K562 (cell line): ENCODE data around the gene PIK3CD. TPM values are rescaled to one million over a fixed set of nuclear protein-coding genes. Genes with fewer than 3 reads are reported as not detected.

Experiments used
- ATAC-seq: fragments of 200-7000 bp; cut with Tn5 transposase; 3 replicates; pipeline ENCODE4 v1.9.1; 2020; ENCODE audit warnings: moderate library complexity
- BruUV-seq: library from RNA; stranded (reverse); fragments of 400-500 nt; replicated peaks from 2 replicates; lab custom pipeline; 2021; lab: Mats Ljungman, UMichigan
- CTCF ChIA-PET: fragments of 300-600 bp; formaldehyde crosslinking; extraction: SDS; loops from one replicate; lab custom pipeline; 2021; ENCODE audit warnings: low intra/inter-chr PET ratio; lab: Yijun Ruan, JAX
- POLR2A ChIA-PET: fragments of 300-600, 350-650 bp; sonication (Branson Sonifier 250); formaldehyde crosslinking; extraction: SDS; loops from one replicate; lab custom pipeline; 2021; ENCODE audit warnings: antibody characterized with exemption, inconsistent platforms; lab: Yijun Ruan, JAX
- DNase-seq, 4 experiments: peaks; one replicate each; pipeline versions ENCODE4 v3.0.0 to v3.0.0-alpha.2; 2011 to 2018; ENCODE audit warnings: low spot score in 3 of 4, mixed read lengths in 3 of 4; ENCODE audit errors: extremely low read depth in 1 of 4
- FAIRE-seq: peaks from 2 replicates; lab custom pipeline; 2011; peaks lifted over from hg19 to GRCh38; lab: Jason Lieb, UNC
- H2AFZ ChIP-seq: 2 replicates; pipeline ENCODE4 v1.6.0; 2011; ENCODE audit warnings: low read depth, low read length, control low read depth, inconsistent platforms
- H3K27ac ChIP-seq: fragments of 200-600 bp; 3 replicates; pipeline ENCODE4 v1.8.0; 2011; ENCODE audit warnings: low read depth, mild to moderate bottlenecking, control low read depth, inconsistent platforms, low read length, moderate library complexity, mixed read lengths; ENCODE audit errors: extremely low read depth
- H3K27me3 ChIP-seq, 2 experiments: fragments of 300-600 bp in 1 of 2; 2 replicates in 1 of 2; 3 replicates in 1 of 2; pipeline versions ENCODE4 v1.6.0 to v1.8.0; 2011; ENCODE audit warnings: inconsistent platforms in 2 of 2, low read length in 2 of 2, mild to moderate bottlenecking in 1 of 2, mixed read lengths in 1 of 2, moderate library complexity in 1 of 2; ENCODE audit not compliant: control insufficient read depth in 2 of 2, insufficient read depth in 2 of 2
- H3K36me3 ChIP-seq: fragments of 300-600 bp; 3 replicates; pipeline ENCODE4 v1.8.0; 2011; ENCODE audit warnings: mild to moderate bottlenecking, low read length, inconsistent platforms; ENCODE audit not compliant: control insufficient read depth, insufficient read depth
- H3K4me1 ChIP-seq, 2 experiments: fragments of 200-600 bp in 1 of 2; replicated peaks in 1 of 2; 2 replicates in 1 of 2; 3 replicates in 1 of 2; pipeline versions ENCODE4 v1.5.1 to v1.8.0; 2011; ENCODE audit warnings: inconsistent platforms in 2 of 2, low read length in 2 of 2, mild to moderate bottlenecking in 1 of 2, mixed read lengths in 1 of 2, moderate library complexity in 1 of 2; ENCODE audit not compliant: control insufficient read depth in 2 of 2, insufficient read depth in 2 of 2
- H3K4me2 ChIP-seq: 2 replicates; pipeline ENCODE4 v1.6.1; 2011; ENCODE audit warnings: low read length, control low read depth, inconsistent platforms, mixed read lengths; ENCODE audit not compliant: insufficient read depth
- H3K4me3 ChIP-seq: fragments of 200-600 bp; sonication (generic), shearing (Covaris generic); 2 replicates; pipeline ENCODE4 v1.5.1; 2016; ENCODE audit warnings: control low read depth, inconsistent platforms
- H3K79me2 ChIP-seq: fragments of 200-600 bp; 3 replicates; pipeline ENCODE4 v1.8.0; 2011; ENCODE audit warnings: low read length, inconsistent platforms; ENCODE audit not compliant: control insufficient read depth, insufficient read depth
- H3K9ac ChIP-seq, 2 experiments: 2 replicates each; pipeline versions ENCODE4 v1.6.0 to v1.6.1; 2011; ENCODE audit warnings: low read depth in 2 of 2, low read length in 2 of 2, control low read depth in 1 of 2, inconsistent platforms in 1 of 2, mild to moderate bottlenecking in 1 of 2, mixed read lengths in 1 of 2; ENCODE audit not compliant: insufficient read depth in 1 of 2
- H3K9me1 ChIP-seq: one replicate; pipeline ENCODE4 v1.6.0; 2011; ENCODE audit warnings: inconsistent platforms, mild to moderate bottlenecking, low read length, moderate library complexity; ENCODE audit not compliant: control insufficient read depth, insufficient read depth
- H3K9me3 ChIP-seq: replicated peaks from 2 replicates; pipeline ENCODE4 v1.5.1; 2011; ENCODE audit warnings: low read depth, low read length, inconsistent platforms; ENCODE audit not compliant: control insufficient read depth, insufficient read depth
- H4K20me1 ChIP-seq: replicated peaks from 2 replicates; pipeline ENCODE4 v1.6.1; 2011; ENCODE audit warnings: low read length, inconsistent platforms, mixed read lengths; ENCODE audit not compliant: control insufficient read depth, insufficient read depth
- CHD1 ChIP-seq: fragments of 200-600 bp; sonication (generic); IDR thresholded peaks from one replicate; pipeline ENCODE4 v1.6.1; 2012; ENCODE audit warnings: mild to moderate bottlenecking, moderate library complexity, low read length, inconsistent platforms
- HDAC8 ChIP-seq: fragments of 450-650 bp; IDR thresholded peaks from 2 replicates; pipeline ENCODE4 v1.6.1; 2016; ENCODE audit warnings: mild to moderate bottlenecking, missing genetic modification characterization, moderate library complexity, missing compliant biosample characterization
- MLLT1 ChIP-seq, 2 experiments: fragments of 450-650 bp; IDR thresholded peaks; 2 replicates each; pipeline ENCODE4 v1.6.1; 2016
- RAD21 ChIP-seq, 2 experiments: fragments of 250-450 bp in 1 of 2; fragments of 450-650 bp in 1 of 2; sonication (Bioruptor Pico) in 1 of 2; formaldehyde crosslinking in 1 of 2; IDR thresholded peaks in 1 of 2; conservative IDR thresholded peaks in 1 of 2; 2 replicates each; pipeline versions ENCODE4 v1.4.0 to v1.8.0; 2020 to 2022; ENCODE audit warnings: mild to moderate bottlenecking in 2 of 2, moderate library complexity in 1 of 2
- SMAD4 ChIP-seq: fragments of 250-450 bp; sonication (Bioruptor Pico); conservative IDR thresholded peaks from 2 replicates; pipeline ENCODE4 v1.8.0; 2021; ENCODE audit warnings: inconsistent platforms, mild to moderate bottlenecking, moderate library complexity
- SPI1 ChIP-seq: IDR thresholded peaks from 2 replicates; pipeline ENCODE4 v1.6.1; 2011; ENCODE audit warnings: low read depth, low read length, control low read depth, borderline replicate concordance
- TRIM25 ChIP-seq: fragments of 450-650 bp; IDR thresholded peaks from 2 replicates; pipeline ENCODE4 v1.7.0; 2016; ENCODE audit warnings: borderline replicate concordance
- WHSC1 ChIP-seq: IDR thresholded peaks from one replicate; pipeline ENCODE4 v1.6.1; 2012; ENCODE audit warnings: low read length, control low read depth, inconsistent platforms
- ZBTB33 ChIP-seq: sonication (generic); formaldehyde crosslinking; IDR thresholded peaks from 2 replicates; pipeline ENCODE4 v1.8.1; 2023; ENCODE audit warnings: mild to moderate bottlenecking, missing genetic modification reagents
- ZNF263 ChIP-seq: sonication (generic); formaldehyde crosslinking; IDR thresholded peaks from 2 replicates; pipeline ENCODE4 v1.8.0; 2022; ENCODE audit warnings: mild to moderate bottlenecking, missing genetic modification reagents, borderline replicate concordance
- ZNF511 ChIP-seq: sonication (generic); formaldehyde crosslinking; IDR thresholded peaks from 2 replicates; pipeline ENCODE4 v1.8.0; 2022; ENCODE audit warnings: mild to moderate bottlenecking, missing genetic modification reagents
- WGBS: fragments of 100-300 bp; shearing (Covaris generic); methylation state at CpG from one replicate; pipeline ENCODE4 v1.1.6; 2016; ENCODE audit warnings: low coverage, mixed read lengths; ENCODE audit not compliant: insufficient coverage; ENCODE audit errors: missing lambda C conversion rate; 5-methylcytosine and 5-hydroxymethylcytosine counted together
- in situ Hi-C: fragments of 300-500 bp; cut with MboI; formaldehyde crosslinking; loops from 4 replicates; pipeline ENCODE4 v1.15.0; 2018; ENCODE audit warnings: inconsistent platforms, mixed read lengths
- intact Hi-C: fragments of 100-400 bp; cut with micrococcal nuclease; formaldehyde crosslinking; loops from 2 replicates; pipeline ENCODE4 v1.14.2; 2022
- polyA plus RNA-seq, 8 experiments: library from polyadenylated mRNA; depleted of rRNA in 4 of 8; stranded (reverse) in 5 of 8; unstranded in 3 of 8; fragments of >200 nt; fragmentation: Nextera tagmentation in 2 of 8; fragmentation: Illumina TruSeq in 1 of 8; extraction: Ambion mirVana in 2 of 8; extraction: Trizol in 1 of 8; gene quantifications; 2 replicates each; pipeline versions ENCODE4 v1.2.1 to v1.2.3, GENCODE V29; 2011 to 2014; ENCODE audit warnings: inconsistent platforms in 1 of 8, missing spikeins in 1 of 8
- total RNA-seq, 7 experiments: library from RNA; depleted of rRNA in 6 of 7; stranded (reverse); fragments of >200 nt in 6 of 7; fragmentation: Illumina TruSeq in 2 of 7; extraction: Trizol in 2 of 7; gene quantifications; 2 replicates each; pipeline versions ENCODE4 v1.2.1 to v1.2.3, GENCODE V29; 2011 to 2021; ENCODE audit warnings: low replicate concordance in 1 of 7

Gene PIK3CD
- total and polyA plus RNA-seq, 9 of the 15 experiments (the other 6 are each of a cell fraction or from before 2014, with no cell fraction given), result 1.8 to 20.8 (median 7.2) TPM

- 90% methylated on average over 29 of the region's 40 CpGs for WGBS
- H3K9ac ChIP-seq, result peak overlapping the region in 1 of 2 experiments; percentile 94; a peak in 3 of 4 replicates
- DNase-seq (no peak), FAIRE-seq (no peak), ATAC-seq (no peak)
- H4K20me1 ChIP-seq, result no peaks in the 10 kb centered on the region
- peaks cover 23% of the 10 kb centered on the region for H3K79me2 ChIP-seq
- TF ChIP-seq SMAD4, result 0 out of 2 replicates have a peak, but pooled peaks have one; percentile 34
- no peak for TF ChIP-seq SPI1
- TF ChIP-seq MLLT1 (IDR thresholded peaks at IDR 0.05), result peak in 1 of 2 experiments; percentile 54; a peak in 1 of 4 replicates
- TF ChIP-seq ZBTB33 (CRISPR knock-in tag), result peak; percentile 67
- TF ChIP-seq HDAC8 (tag), result no peak
- TF ChIP-seq WHSC1, result no peak
- no peak for TF ChIP-seq RAD21 (CRISPR knock-in tag; conservative IDR thresholded peaks at IDR 0.05 in 1 of 2, IDR thresholded peaks at IDR 0.05 in 1 of 2)
- no peak for TF ChIP-seq CHD1
- peak; percentile 30; the same call in 1 of the 2 replicates for TF ChIP-seq ZNF263 (CRISPR knock-in tag)
- TF ChIP-seq ZNF511 (CRISPR knock-in tag), result no peak
- TF ChIP-seq TRIM25, result no peak
- no peak overlapping the region for H3K4me3 ChIP-seq
- H2AFZ ChIP-seq, result no peak overlapping the region
- H3K27ac ChIP-seq, result peak overlapping the region; percentile 87; the same call in 2 of the 3 replicates
- H3K36me3 ChIP-seq, result peaks cover 16% of the 10 kb centered on the region; the same call in 2 of the 3 replicates
- no peaks in the 10 kb centered on the region for H3K27me3 ChIP-seq
- H3K4me2 ChIP-seq, result peak overlapping the region; percentile 92; the same call in 1 of the 2 replicates
- no peaks in the 10 kb centered on the region for H3K9me3 ChIP-seq
- no peaks in the 10 kb centered on the region for H3K9me1 ChIP-seq
- in situ Hi-C loops (no loop called here), intact Hi-C loops (no loop called here)
- POLR2A ChIA-PET, result interaction anchor here (0.6 to 0.9 kb wide), 3 partner anchors 13 to 544 kb away, joined by 3 to 6 read pairs (median 5); no protein-coding TSS in a partner anchor
- CTCF ChIA-PET, result no interaction called here
- peaks cover 58 to 82% of the 10 kb centered on the region in 2 experiments for H3K4me1 ChIP-seq
- no TSS peak for BruUV-seq
These were observed 64.2 kb downstream of the PIK3CD start for GRCh38 chr1:9715536-9716226.
